H9 (cell line): ENCODE results near the gene HAUS1. TPM values are rescaled to one million over a fixed set of nuclear protein-coding genes. Genes with fewer than 3 reads are reported as not detected.

Source experiments
- DNase-seq: peaks from one replicate; pipeline ENCODE4 v3.0.0-alpha.2; 2017
- H2AFZ ChIP-seq: one replicate; pipeline ENCODE4 v1.6.1; 2013; ENCODE audit warnings: mild to moderate bottlenecking, low read length, control low read depth, moderate library complexity
- H2AK5ac ChIP-seq: 2 replicates; pipeline ENCODE4 v1.6.1; 2013; ENCODE audit warnings: low read length, control low read depth, mixed read lengths; ENCODE audit not compliant: insufficient read length
- H2BK120ac ChIP-seq: one replicate; pipeline ENCODE4 v1.6.1; 2013; ENCODE audit warnings: low read depth, mild to moderate bottlenecking, low read length, control low read depth, inconsistent platforms; ENCODE audit not compliant: poor library complexity, severe bottlenecking
- H2BK12ac ChIP-seq: 2 replicates; pipeline ENCODE4 v1.6.1; 2013; ENCODE audit warnings: low read length, control low read depth, mixed read lengths, low read depth; ENCODE audit not compliant: insufficient read length
- H2BK15ac ChIP-seq: 2 replicates; pipeline ENCODE4 v1.6.1; 2013; ENCODE audit warnings: low read depth, low read length, control low read depth
- H2BK20ac ChIP-seq: one replicate; pipeline ENCODE4 v1.6.1; 2013; ENCODE audit warnings: low read depth, mild to moderate bottlenecking, low read length, control low read depth, inconsistent platforms; ENCODE audit not compliant: poor library complexity, severe bottlenecking
- H2BK5ac ChIP-seq: 2 replicates; pipeline ENCODE4 v1.6.1; 2013; ENCODE audit warnings: low read length, control low read depth, mixed read lengths; ENCODE audit not compliant: insufficient read length
- H3K14ac ChIP-seq: 2 replicates; pipeline ENCODE4 v1.6.1; 2013; ENCODE audit warnings: low read length, control low read depth; ENCODE audit not compliant: insufficient read depth
- H3K18ac ChIP-seq: 2 replicates; pipeline ENCODE4 v1.6.1; 2013; ENCODE audit warnings: low read depth, mild to moderate bottlenecking, mixed read lengths, low read length, control low read depth; ENCODE audit not compliant: insufficient read length
- H3K23ac ChIP-seq: 2 replicates; pipeline ENCODE4 v1.6.1; 2013; ENCODE audit warnings: low read length, control low read depth, mixed read lengths, low read depth; ENCODE audit not compliant: insufficient read length
- H3K23me2 ChIP-seq: 2 replicates; pipeline ENCODE4 v1.6.1; 2013; ENCODE audit warnings: low read depth, mild to moderate bottlenecking, mixed read lengths, low read length, control low read depth; ENCODE audit not compliant: insufficient read length, poor library complexity, severe bottlenecking
- H3K27ac ChIP-seq: 2 replicates; pipeline ENCODE4 v1.5.1; 2013; ENCODE audit warnings: low read length, control low read depth, mixed read lengths, low read depth; ENCODE audit not compliant: insufficient read length
- H3K27me3 ChIP-seq: 2 replicates; pipeline ENCODE4 v1.6.1; 2013; ENCODE audit warnings: low read length, control low read depth, inconsistent platforms; ENCODE audit not compliant: insufficient read depth
- H3K4ac ChIP-seq: 2 replicates; pipeline ENCODE4 v1.6.1; 2013; ENCODE audit warnings: low read depth, mild to moderate bottlenecking, control low read depth, inconsistent platforms, low read length, moderate library complexity
- H3K4me1 ChIP-seq: 2 replicates; pipeline ENCODE4 v1.6.1; 2013; ENCODE audit warnings: low read length, control low read depth, inconsistent platforms; ENCODE audit not compliant: insufficient read depth
- H3K4me2 ChIP-seq: 2 replicates; pipeline ENCODE4 v1.6.1; 2013; ENCODE audit warnings: low read length, control low read depth, mixed read lengths; ENCODE audit not compliant: insufficient read length, insufficient read depth
- H3K56ac ChIP-seq: 2 replicates; pipeline ENCODE4 v1.6.1; 2013; ENCODE audit warnings: low read depth, mild to moderate bottlenecking, mixed read lengths, low read length, control low read depth; ENCODE audit not compliant: insufficient read length
- H3K79me1 ChIP-seq: 2 replicates; pipeline ENCODE4 v1.6.1; 2013; ENCODE audit warnings: low read depth, mild to moderate bottlenecking, moderate library complexity, low read length, control low read depth, inconsistent platforms; ENCODE audit not compliant: insufficient read depth, poor library complexity, severe bottlenecking
- H3K79me2 ChIP-seq: 2 replicates; pipeline ENCODE4 v1.6.1; 2013; ENCODE audit warnings: low read length, control low read depth, inconsistent platforms; ENCODE audit not compliant: insufficient read depth
- H3K9ac ChIP-seq: 2 replicates; pipeline ENCODE4 v1.6.1; 2013; ENCODE audit warnings: low read length, control low read depth, mixed read lengths; ENCODE audit not compliant: insufficient read length; ENCODE audit errors: extremely low read depth
- H3K9me3 ChIP-seq: one replicate; pipeline ENCODE4 v1.6.1; 2013; ENCODE audit warnings: low read depth, low read length, inconsistent platforms; ENCODE audit not compliant: control insufficient read depth
- H3T11ph ChIP-seq: one replicate; pipeline ENCODE4 v1.6.1; 2013; ENCODE audit warnings: mild to moderate bottlenecking, low read length, control low read depth, inconsistent platforms
- H4K20me1 ChIP-seq: one replicate; pipeline ENCODE4 v1.6.1; 2013; ENCODE audit not compliant: control insufficient read depth, insufficient read length, insufficient read depth
- H4K5ac ChIP-seq: 2 replicates; pipeline ENCODE4 v1.6.1; 2013; ENCODE audit warnings: low read depth, mild to moderate bottlenecking, mixed read lengths, low read length, control low read depth; ENCODE audit not compliant: insufficient read length
- H4K8ac ChIP-seq: replicated peaks from 2 replicates; pipeline ENCODE4 v1.6.1; 2013; ENCODE audit warnings: low read length, control low read depth, mixed read lengths, low read depth; ENCODE audit not compliant: insufficient read length
- H4K91ac ChIP-seq: 2 replicates; pipeline ENCODE4 v1.6.1; 2013; ENCODE audit warnings: low read depth, mild to moderate bottlenecking, moderate library complexity, mixed read lengths, low read length, control low read depth; ENCODE audit not compliant: insufficient read length
- H3K27ac Mint-ChIP-seq, 3 experiments: 2 replicates in 2 of 3; 3 replicates in 1 of 3; pipeline ENCODE4 v1.8.0; 2020 to 2021; ENCODE audit warnings: mixed read lengths in 3 of 3, mild to moderate bottlenecking in 1 of 3, moderate library complexity in 1 of 3
- H3K27me3 Mint-ChIP-seq: 2 replicates; pipeline ENCODE4 v1.8.0; 2021; ENCODE audit warnings: low read depth, mild to moderate bottlenecking, moderate library complexity, mixed read lengths
- H3K36me3 Mint-ChIP-seq, 3 experiments: 2 replicates in 2 of 3; 3 replicates in 1 of 3; pipeline ENCODE4 v1.8.0; 2020 to 2021; ENCODE audit warnings: low read depth in 3 of 3, mixed read lengths in 3 of 3; ENCODE audit not compliant: insufficient read depth in 1 of 3
- H3K4me1 Mint-ChIP-seq, 2 experiments: 2 replicates each; pipeline ENCODE4 v1.8.0; 2020; ENCODE audit warnings: mixed read lengths in 2 of 2
- H3K4me3 Mint-ChIP-seq, 2 experiments: 2 replicates in 1 of 2; 3 replicates in 1 of 2; pipeline ENCODE4 v1.8.0; 2020 to 2021; ENCODE audit warnings: mild to moderate bottlenecking in 2 of 2, mixed read lengths in 2 of 2, moderate library complexity in 1 of 2
- H3K9me3 Mint-ChIP-seq, 2 experiments: 2 replicates in 1 of 2; 3 replicates in 1 of 2; pipeline ENCODE4 v1.8.0; 2020; ENCODE audit warnings: mild to moderate bottlenecking in 2 of 2, mixed read lengths in 2 of 2, moderate library complexity in 1 of 2
- CTCF ChIP-seq: fragments of 200-600 bp; sonication (generic); conservative IDR thresholded peaks from 3 replicates; pipeline ENCODE4 v1.8.0; 2021; ENCODE audit warnings: antibody characterized with exemption, mild to moderate bottlenecking
- WGBS: extraction: QIAGEN DNeasy Blood & Tissue Kit; methylation state at CpG from one replicate; pipeline ENCODE4 v1.1.7; 2013; ENCODE audit warnings: missing lambda C conversion rate, low lambda C conversion rate, mixed read lengths; ENCODE audit not compliant: insufficient read length; ENCODE audit errors: extremely low coverage; 5-methylcytosine and 5-hydroxymethylcytosine counted together
- total RNA-seq: library from RNA; stranded (reverse); gene quantifications from 2 replicates; pipeline ENCODE4 v1.2.1, GENCODE V29; 2021

HAUS1 gene
- total RNA-seq, 1 experiment from 2014 or later = 87.0 TPM

GRCh38 chr18:46070232-46070631 is 34.0 kb upstream of the HAUS1 start:
- DNase-seq = no peak
- peaks cover 0 to 1% of the 10 kb centered on the region in 2 experiments; a peak in 1 of 5 replicates for H3K9me3 Mint-ChIP-seq
- TF ChIP-seq CTCF = no peak

More at GRCh38 chr18:46070232-46070631, 34.0 kb upstream of the HAUS1 start:
- Histone ChIP-seq H3K79me1 (no peaks in the 10 kb centered on the region), H2BK120ac (no peak overlapping the region), H4K5ac (no peak overlapping the region), H3K9me3 (no peaks in the 10 kb centered on the region), H3K27ac (no peak overlapping the region), H3K9ac (no peak overlapping the region), H4K91ac (no peak overlapping the region), H3K4ac (no peak overlapping the region), H3K56ac (no peak overlapping the region), H4K8ac (no peak overlapping the region), H3K4me2 (no peak overlapping the region), H2BK5ac (no peak overlapping the region), H4K20me1 (no peaks in the 10 kb centered on the region), H3K23me2 (peaks cover 10% of the 10 kb centered on the region), H2AK5ac (no peak overlapping the region), H2BK12ac (no peak overlapping the region), H3K18ac (no peak overlapping the region), H2AFZ (no peak overlapping the region), H2BK20ac (no peak overlapping the region), H3T11ph (no peak overlapping the region), H3K79me2 (no peaks in the 10 kb centered on the region), H3K27me3 (peaks cover 5% of the 10 kb centered on the region), H3K14ac (no peak overlapping the region), H3K4me1 (no peaks in the 10 kb centered on the region), H2BK15ac (no peak overlapping the region), H3K23ac (no peak overlapping the region)
- peaks cover 30% of the 10 kb centered on the region for H3K27me3 Mint-ChIP-seq
- H3K4me3 Mint-ChIP-seq = no peak overlapping the region
- peaks cover 8% of the 10 kb centered on the region in 2 experiments for H3K4me1 Mint-ChIP-seq
- WGBS = no CpG with 5 or more reads among the region's 6 CpGs
- no peak overlapping the region for H3K27ac Mint-ChIP-seq
- H3K36me3 Mint-ChIP-seq = no peaks in the 10 kb centered on the region
